ENCODE measurements around the gene SPTBN1. TPM values are rescaled to one million over a fixed set of nuclear protein-coding genes. Genes with fewer than 3 reads are reported as not detected.

The SPTBN1 gene
- total and polyA plus RNA-seq, 2 of the 13 experiments (the other 11 are each of a cell fraction or from before 2014, with no cell fraction given) = 123 to 299 TPM

GRCh38 chr2:54559593-54560145, 103.5 kb downstream of the SPTBN1 start (continued):
- 0 out of 2 replicates have a peak, but pooled peaks have one; percentile 35 for TF ChIP-seq MBD4 (IDR thresholded peaks at IDR 0.05; ENCODE audit: borderline replicate concordance, low read length)
- peak; percentile 51; the same call in 1 of the 2 replicates for TF ChIP-seq ELF4 (CRISPR knock-in tag; IDR thresholded peaks at IDR 0.05; ENCODE audit: borderline replicate concordance)
- no peak for TF ChIP-seq GLI4 (CRISPR knock-in tag; IDR thresholded peaks at IDR 0.05; ENCODE audit: borderline replicate concordance)
- no peak for TF ChIP-seq ZNF790 (CRISPR knock-in tag; IDR thresholded peaks at IDR 0.05; ENCODE audit: borderline replicate concordance)

DNA sequence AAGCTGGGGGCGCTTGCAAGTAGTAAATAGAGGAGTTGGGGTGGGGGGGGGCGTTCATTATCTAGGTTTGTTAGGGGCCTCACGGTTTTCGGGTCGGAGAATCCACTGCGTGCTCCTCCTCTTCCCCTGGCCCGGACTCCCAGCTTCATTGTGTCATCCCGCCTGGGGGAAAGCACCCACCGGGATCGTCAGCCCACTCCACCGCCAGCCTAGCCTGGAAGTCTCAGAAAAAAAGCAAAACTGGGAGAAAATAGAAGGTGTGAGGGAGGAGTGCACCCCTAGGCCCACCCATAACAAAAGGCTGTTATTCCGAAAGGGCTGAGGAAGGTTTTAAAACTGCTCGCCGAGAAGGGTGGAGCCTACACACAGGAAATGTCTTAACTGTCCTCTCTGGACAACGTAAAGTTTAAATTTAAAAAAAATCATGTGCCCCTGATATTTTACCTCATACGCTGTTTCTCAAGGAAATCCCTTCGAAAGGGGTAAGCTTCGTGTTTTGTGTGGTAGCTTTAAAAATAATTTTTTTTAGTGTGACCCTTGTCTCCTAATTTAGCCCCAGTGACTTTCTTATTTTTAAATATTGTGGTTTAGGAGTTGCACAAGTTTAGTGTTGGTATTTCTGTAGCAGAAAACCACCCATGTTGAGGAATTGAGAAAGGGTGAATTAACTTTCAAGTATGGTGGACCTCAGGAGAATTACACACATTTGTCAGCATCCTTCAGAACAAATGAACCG, 104.2 kb downstream of the SPTBN1 start:
- intact Hi-C loops (cut with micrococcal nuclease; ENCODE audit: unreplicated experiment) (loop anchor here (5.0 kb wide), 1 partner anchor 57 kb away; no protein-coding TSS in a partner anchor), in situ Hi-C loops (cut with HindIII; ENCODE audit: extremely low pct_ligation_motif_present, low pct_unique_long_range_greater_than_20kb) (no loop called here)
- peak overlapping the region; percentile 86 to 99 (median 91) for H3K4me3 ChIP-seq (replicated peaks in 1 of 3; ENCODE audit: insufficient read depth in 1 of 3, low read depth in 2 of 3, low read length in 3 of 3)
- no peaks in the 10 kb centered on the region for H3K9me3 ChIP-seq (ENCODE audit: low read length)
- FAIRE-seq (no peak), ATAC-seq (no peak), DNase-seq (ENCODE audit: low spot score) (no peak)
- CTCF ChIA-PET (ENCODE audit: low intra/inter-chr PET ratio, low total read pairs) = no interaction called here
- peak overlapping the region; percentile 91 for H3K4me2 ChIP-seq (ENCODE audit: low read depth, low read length)
- POLR2A ChIA-PET = interaction anchor here (0.6 to 7.5 kb wide), 12 partner anchors 9 to 95 kb away, joined by 3 to 108 read pairs (median 20); no protein-coding TSS in a partner anchor
- H2AFZ ChIP-seq (ENCODE audit: low read length) = no peak overlapping the region
- H3K9ac ChIP-seq (ENCODE audit: insufficient read depth, low read depth, low read length) = peak overlapping the region; percentile 98
- H3K79me2 ChIP-seq (ENCODE audit: insufficient read depth, low read length) = peaks cover 97% of the 10 kb centered on the region
- 2% methylated on average over 19 of the region's 19 CpGs for WGBS (ENCODE audit: low lambda C conversion rate)
- BruUV-seq (replicated peaks) = no TSS peak
- peaks cover 50% of the 10 kb centered on the region for H4K20me1 ChIP-seq (ENCODE audit: insufficient read depth, low read length)
- peaks cover 0 to 22% of the 10 kb centered on the region in 2 experiments; a peak in 4 of 5 replicates for H3K36me3 ChIP-seq (replicated peaks in 1 of 2; ENCODE audit: control insufficient read depth in 1 of 2, insufficient read depth in 2 of 2, low read length in 2 of 2)
- H3K27ac ChIP-seq (ENCODE audit: extremely low read length, insufficient read depth, low read length) = peak overlapping the region; percentile 93
- H3K4me1 ChIP-seq (ENCODE audit: insufficient read depth, low read length) = peaks cover 67% of the 10 kb centered on the region
- H3K27me3 ChIP-seq (ENCODE audit: control insufficient read depth in 1 of 2, insufficient read depth in 2 of 2, low read length in 2 of 2) = no peaks in the 10 kb centered on the region; a peak in 1 of 5 replicates
- TF ChIP-seq ZNF136 (CRISPR knock-in tag; IDR thresholded peaks at IDR 0.05; ENCODE audit: low read depth) (no peak), GZF1 (CRISPR knock-in tag; IDR thresholded peaks at IDR 0.05) (0 out of 2 replicates have a peak, but pooled peaks have one; percentile 0), ZNF263 (CRISPR knock-in tag; IDR thresholded peaks at IDR 0.05) (peak; percentile 53), PATZ1 (CRISPR knock-in tag; IDR thresholded peaks at IDR 0.05) (0 out of 2 replicates have a peak, but pooled peaks have one; percentile 20), JUN (CRISPR knock-in tag; IDR thresholded peaks at IDR 0.05) (no peak), STAG1 (CRISPR knock-in tag; IDR thresholded peaks at IDR 0.05) (no peak), TRIM24 (CRISPR knock-in tag; IDR thresholded peaks at IDR 0.05) (no peak), NAIF1 (CRISPR knock-in tag; IDR thresholded peaks at IDR 0.05; ENCODE audit: borderline replicate concordance) (no peak), ZNF660 (CRISPR knock-in tag; IDR thresholded peaks at IDR 0.05; ENCODE audit: borderline replicate concordance, low read depth) (no peak), SUZ12 (IDR thresholded peaks at IDR 0.05; ENCODE audit: low read depth, low read length) (no peak)
- TF ChIP-seq, protein P1, sequence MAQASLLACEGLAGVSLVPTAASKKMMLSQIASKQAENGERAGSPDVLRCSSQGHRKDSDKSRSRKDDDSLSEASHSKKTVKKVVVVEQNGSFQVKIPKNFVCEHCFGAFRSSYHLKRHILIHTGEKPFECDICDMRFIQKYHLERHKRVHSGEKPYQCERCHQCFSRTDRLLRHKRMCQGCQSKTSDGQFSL (CRISPR knock-in tag; IDR thresholded peaks at IDR 0.05) = no peak
